H54 (cell line): ENCODE results near the gene TNS1.

ENCODE experiments used
- DNase-seq: peaks from one replicate; pipeline ENCODE4 v3.0.0; 2011; ENCODE audit warnings: low spot score, mixed read lengths; ENCODE audit not compliant: insufficient read length
- FAIRE-seq: peaks from 3 replicates; lab custom pipeline; 2011; peaks lifted over from hg19 to GRCh38; lab: Jason Lieb, UNC
- POLR2A ChIP-seq: IDR thresholded peaks from 2 replicates; pipeline ENCODE4 v1.6.1; 2011; ENCODE audit warnings: low read depth, mild to moderate bottlenecking, low read length

The TNS1 gene

GRCh38 chr2:217847115-217847514 lies 155.7 kb downstream of the TNS1 start:
- TF ChIP-seq POLR2A: no peak
- no peak for DNase-seq
- FAIRE-seq: no peak

DNA sequence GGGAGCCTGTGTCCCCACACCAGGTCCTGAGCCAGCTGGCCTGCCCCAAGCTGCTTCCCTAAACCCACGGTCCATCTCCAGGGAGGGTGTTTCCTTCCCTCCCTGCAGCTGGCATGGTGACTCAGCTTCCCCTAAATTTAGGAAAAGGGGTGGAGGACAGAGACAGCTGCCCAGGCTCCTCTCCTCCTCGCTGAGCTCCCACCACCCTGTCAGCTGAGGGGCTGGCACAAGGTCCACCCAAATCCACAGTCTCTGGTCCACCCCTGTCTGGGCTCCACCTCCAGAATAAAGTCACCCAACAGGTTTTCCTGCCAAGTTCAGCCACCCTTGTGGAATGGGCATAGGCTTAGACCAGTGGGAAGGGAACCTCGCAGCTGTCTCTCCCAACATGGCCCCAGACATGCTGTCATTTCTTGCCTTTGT lies 156.5 kb downstream of the TNS1 start:
- TF ChIP-seq POLR2A: no peak
- no peak for DNase-seq
- no peak for FAIRE-seq

GRCh38 chr2:217845301-217845700 lies 157.5 kb downstream of the TNS1 start:
- TF ChIP-seq POLR2A: no peak
- DNase-seq: no peak
- no peak for FAIRE-seq

GRCh38 chr2:217844696-217845095 lies 158.1 kb downstream of the TNS1 start:
- DNase-seq (no peak), FAIRE-seq (no peak)
- no peak for TF ChIP-seq POLR2A

- DNase-seq (no peak), FAIRE-seq (no peak)
- TF ChIP-seq POLR2A: no peak
Measured at GRCh38 chr2:217843324-217843723, 159.5 kb downstream of the TNS1 start.

GRCh38 chr2:217842017-217842416 lies 160.8 kb downstream of the TNS1 start:
- no peak for FAIRE-seq

DNA sequence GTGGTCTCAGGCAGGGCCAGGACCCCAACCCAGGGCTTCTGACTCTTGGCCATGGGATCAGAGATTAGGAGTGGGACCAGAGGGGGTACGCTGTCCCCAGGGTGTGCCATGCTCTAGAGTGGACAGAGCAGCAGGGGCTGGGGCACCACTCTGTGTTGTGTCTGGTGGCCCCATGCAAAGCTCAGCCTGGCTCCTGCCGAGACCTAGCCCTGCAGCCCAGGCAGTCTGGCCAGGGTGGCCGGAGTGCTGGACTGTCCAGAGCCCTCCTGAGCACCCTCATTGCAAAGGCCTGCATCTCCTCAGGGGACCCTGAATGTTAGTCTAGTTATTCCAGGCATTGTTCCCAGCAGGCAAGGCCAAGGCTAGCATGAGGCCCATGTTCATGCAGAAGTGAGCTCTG lies 162.3 kb downstream of the TNS1 start:
- no peak for TF ChIP-seq POLR2A
- FAIRE-seq: no peak
- no peak for DNase-seq

More at GRCh38 chr2:217842017-217842416, 160.8 kb downstream of the TNS1 start:
- TF ChIP-seq POLR2A: no peak
- DNase-seq: no peak

DNA sequence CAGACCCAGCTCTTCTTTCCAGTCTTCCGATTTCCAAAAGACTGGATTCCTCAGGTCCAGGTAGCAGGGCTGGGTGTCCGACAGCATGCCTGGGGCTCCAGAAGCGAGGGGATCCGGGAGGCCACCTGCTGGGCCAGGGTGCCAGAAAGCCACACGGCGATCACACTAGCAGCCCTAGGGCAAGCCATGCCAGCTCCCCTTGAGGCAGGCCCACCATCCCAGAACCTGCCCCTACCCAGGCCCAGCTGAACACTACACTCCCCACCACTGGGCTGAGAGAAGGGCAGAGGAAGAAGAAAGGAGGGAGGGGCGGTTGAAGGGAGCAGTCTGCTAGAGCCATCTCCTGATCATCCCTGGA lies 163.1 kb downstream of the TNS1 start:
- no peak for TF ChIP-seq POLR2A
- no peak for DNase-seq

GRCh38 chr2:217839073-217839749 lies 163.6 kb downstream of the TNS1 start:
- DNase-seq (no peak), FAIRE-seq (no peak)

More for the DNA sequence above, 163.1 kb downstream of the TNS1 start:
- FAIRE-seq: no peak

GRCh38 chr2:217838409-217838831 lies 164.4 kb downstream of the TNS1 start:
- DNase-seq (no peak), FAIRE-seq (no peak)
- TF ChIP-seq POLR2A: no peak

More at GRCh38 chr2:217839073-217839749, 163.6 kb downstream of the TNS1 start:
- TF ChIP-seq POLR2A: no peak

GRCh38 chr2:217837530-217837929 lies 165.3 kb downstream of the TNS1 start:
- FAIRE-seq: no peak
- DNase-seq: no peak
- no peak for TF ChIP-seq POLR2A

DNA sequence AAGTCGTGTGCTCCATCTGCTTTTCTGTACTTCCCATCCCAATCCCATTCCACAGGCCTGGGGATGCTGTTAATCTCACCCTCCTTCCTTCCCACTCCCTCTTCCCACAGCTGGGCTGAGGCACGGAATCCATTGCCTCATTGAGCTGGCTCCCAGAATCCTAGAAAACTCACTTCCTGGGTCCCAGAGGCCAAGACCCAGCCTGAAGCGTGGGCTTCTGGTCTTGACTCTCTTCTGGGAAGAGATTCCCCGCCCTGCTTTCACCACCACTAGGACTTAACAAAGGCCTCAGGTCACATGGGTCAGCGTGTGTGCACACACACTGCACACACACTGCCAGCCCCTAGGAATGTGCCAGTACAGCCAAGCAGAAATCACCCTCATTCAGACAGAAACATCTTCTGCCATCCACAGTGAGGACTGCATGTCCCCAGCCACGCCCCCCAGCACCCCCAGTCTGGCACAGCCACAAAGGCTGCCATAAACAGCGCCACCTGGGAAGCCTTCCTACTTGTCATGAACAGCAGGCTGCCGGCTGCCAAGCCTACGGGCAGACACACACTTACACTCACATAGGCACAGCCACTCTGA lies 165.8 kb downstream of the TNS1 start:
- FAIRE-seq: no peak
- no peak for TF ChIP-seq POLR2A
- DNase-seq: no peak

- FAIRE-seq (no peak), DNase-seq (no peak)
- TF ChIP-seq POLR2A: no peak
Measured at GRCh38 chr2:217835931-217836891, 166.6 kb downstream of the TNS1 start.
